ENCODE data around the gene TSEN2. TPM values are rescaled to one million over a fixed set of nuclear protein-coding genes. Genes with fewer than 3 reads are reported as not detected.

Gene TSEN2
- total and polyA plus RNA-seq, 9 of the 15 experiments (the other 6 are each of a cell fraction or from before 2014, with no cell fraction given) = 38.5 to 76.3 (median 46.6) TPM

GRCh38 chr3:12484198-12484982, at the start of gene TSEN2 (continued):
- TF ChIP-seq NR2C1 (IDR thresholded peaks at IDR 0.05) (no peak), NR2C1 (tag; IDR thresholded peaks at IDR 0.05) (no peak), ZBTB34 (CRISPR knock-in tag; IDR thresholded peaks at IDR 0.05) (no peak), TFAM (CRISPR knock-in tag; conservative IDR thresholded peaks at IDR 0.05) (no peak), IRF9 (tag; IDR thresholded peaks at IDR 0.05) (no peak), MEF2D (tag; conservative IDR thresholded peaks at IDR 0.05; ENCODE audit: low read depth) (no peak), EGR1 (conservative IDR thresholded peaks at IDR 0.05) (0 out of 2 replicates have a peak, but pooled peaks have one; percentile 12), POLR3G (IDR thresholded peaks at IDR 0.05; ENCODE audit: extremely low read depth, insufficient read length, insufficient replicate concordance) (no peak), GATA2 (CRISPR knock-in tag; IDR thresholded peaks at IDR 0.05) (no peak), ZNF398 (CRISPR knock-in tag; IDR thresholded peaks at IDR 0.05) (no peak), ARID2 (IDR thresholded peaks at IDR 0.05) (no peak), LARP7 (IDR thresholded peaks at IDR 0.05) (0 out of 2 replicates have a peak, but pooled peaks have one; percentile 31), XRCC3 (IDR thresholded peaks at IDR 0.05) (no peak), E2F6 (IDR thresholded peaks at IDR 0.05; ENCODE audit: borderline replicate concordance in 1 of 2, extremely low read depth in 1 of 2, insufficient read depth in 1 of 2, insufficient read length in 1 of 2, low read depth in 1 of 2, low read length in 1 of 2, poor library complexity in 1 of 2, severe bottlenecking in 1 of 2) (peak; percentile 56 to 81), POLR2AphosphoS5 (IDR thresholded peaks at IDR 0.05; ENCODE audit: control insufficient read depth, insufficient read depth, low read depth, low read length) (peak; percentile 76), ATF3 (IDR thresholded peaks at IDR 0.05) (no peak), ATF3 (CRISPR knock-in tag; conservative IDR thresholded peaks at IDR 0.05) (peak; percentile 75), MYNN (IDR thresholded peaks at IDR 0.05) (no peak), MYNN (CRISPR knock-in tag; IDR thresholded peaks at IDR 0.05) (0 out of 2 replicates have a peak, but pooled peaks have one; percentile 46), MEIS2 (IDR thresholded peaks at IDR 0.05; ENCODE audit: partially characterized antibody) (peak; percentile 97)

Data from K562 (cell line).